Hepatocyte (in vitro differentiated cells): ENCODE measurements around the gene POU2AF1.

Experiments
- EZH2 ChIP-seq: fragments of 200-600 bp; sonication (generic); IDR thresholded peaks from 2 replicates; pipeline ENCODE4 v1.6.1; 2016; ENCODE audit warnings: antibody characterized with exemption, mild to moderate bottlenecking, borderline replicate concordance
- EZH2phosphoT487 ChIP-seq: fragments of 200-600 bp; sonication (generic); IDR thresholded peaks from one replicate; pipeline ENCODE4 v1.6.1; 2018; ENCODE audit warnings: antibody characterized with exemption, mild to moderate bottlenecking, low read depth, moderate library complexity; ENCODE audit not compliant: unreplicated experiment, severe bottlenecking
- TF ChIP-seq, protein P1 (sequence below): fragments of 200-600 bp; sonication (generic); IDR thresholded peaks from 2 replicates; pipeline ENCODE4 v1.5.1; 2016; ENCODE audit warnings: antibody characterized with exemption, mild to moderate bottlenecking; ENCODE audit not compliant: poor library complexity

DNA sequence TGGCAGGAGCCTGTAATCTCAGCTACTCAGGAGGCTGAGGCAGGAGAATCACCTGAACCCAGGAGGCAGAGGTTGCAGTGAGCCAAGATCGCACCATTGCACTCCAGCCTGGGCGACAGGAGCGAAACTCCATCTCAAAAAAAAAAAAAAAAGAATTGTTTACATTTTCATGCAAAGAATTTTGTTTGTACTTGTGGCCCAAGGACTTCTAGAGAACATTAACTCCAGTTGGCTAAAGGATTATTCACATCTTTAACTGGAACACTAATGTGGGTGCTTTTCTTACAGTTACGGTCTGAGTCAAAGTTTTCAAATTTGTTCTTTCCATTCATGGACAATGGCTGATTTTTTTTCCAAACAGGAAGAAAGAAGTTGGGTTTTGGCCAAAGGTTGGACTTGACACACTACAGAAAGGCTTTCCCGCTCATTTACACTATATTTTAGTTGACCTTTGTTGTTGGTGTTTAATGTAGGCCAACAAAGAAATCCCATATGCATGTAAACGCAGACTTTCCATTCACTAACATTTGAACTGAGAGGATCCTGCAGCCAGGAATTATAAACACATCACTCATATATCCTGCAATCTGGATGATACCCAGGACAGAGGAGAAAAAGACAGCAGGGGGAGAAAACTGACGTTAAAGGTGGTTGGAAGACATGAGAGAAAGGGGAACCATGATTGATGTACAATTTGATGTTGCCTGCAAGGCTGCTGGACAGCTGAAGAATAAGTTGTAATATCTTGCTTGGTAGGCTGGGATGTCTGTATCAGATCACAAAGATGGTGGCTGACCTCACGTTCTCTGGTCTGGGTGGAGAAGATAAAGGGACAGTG lies 13.1 kb downstream of the POU2AF1 start:
- TF ChIP-seq, protein P1, sequence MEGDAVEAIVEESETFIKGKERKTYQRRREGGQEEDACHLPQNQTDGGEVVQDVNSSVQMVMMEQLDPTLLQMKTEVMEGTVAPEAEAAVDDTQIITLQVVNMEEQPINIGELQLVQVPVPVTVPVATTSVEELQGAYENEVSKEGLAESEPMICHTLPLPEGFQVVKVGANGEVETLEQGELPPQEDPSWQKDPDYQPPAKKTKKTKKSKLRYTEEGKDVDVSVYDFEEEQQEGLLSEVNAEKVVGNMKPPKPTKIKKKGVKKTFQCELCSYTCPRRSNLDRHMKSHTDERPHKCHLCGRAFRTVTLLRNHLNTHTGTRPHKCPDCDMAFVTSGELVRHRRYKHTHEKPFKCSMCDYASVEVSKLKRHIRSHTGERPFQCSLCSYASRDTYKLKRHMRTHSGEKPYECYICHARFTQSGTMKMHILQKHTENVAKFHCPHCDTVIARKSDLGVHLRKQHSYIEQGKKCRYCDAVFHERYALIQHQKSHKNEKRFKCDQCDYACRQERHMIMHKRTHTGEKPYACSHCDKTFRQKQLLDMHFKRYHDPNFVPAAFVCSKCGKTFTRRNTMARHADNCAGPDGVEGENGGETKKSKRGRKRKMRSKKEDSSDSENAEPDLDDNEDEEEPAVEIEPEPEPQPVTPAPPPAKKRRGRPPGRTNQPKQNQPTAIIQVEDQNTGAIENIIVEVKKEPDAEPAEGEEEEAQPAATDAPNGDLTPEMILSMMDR, result no peak
- TF ChIP-seq EZH2 (no peak), EZH2phosphoT487 (no peak)
